SU-DHL-6 (cell line): ENCODE measurements around the gene HSBP1.

Experiments
- H2AFZ ChIP-seq: fragments of 200-600 bp; sonication (generic); 2 replicates; pipeline ENCODE4 v1.6.1; 2014; ENCODE audit warnings: low read depth, mild to moderate bottlenecking, moderate library complexity, mixed read lengths, antibody characterized with exemption, low read length; ENCODE audit not compliant: severe bottlenecking
- H3F3A ChIP-seq: fragments of 200-600 bp; shearing (Covaris generic); 2 replicates; pipeline ENCODE4 v1.6.0; 2016; ENCODE audit warnings: antibody characterized with exemption, mild to moderate bottlenecking; ENCODE audit not compliant: insufficient read depth
- H3K27ac ChIP-seq: fragments of 200-600 bp; sonication (generic); 2 replicates; pipeline ENCODE4 v1.5.1; 2016; ENCODE audit warnings: low read depth, mild to moderate bottlenecking, low read length, moderate library complexity, mixed read lengths
- H3K27me3 ChIP-seq: fragments of 200-600 bp; sonication (generic), shearing (Covaris generic); 2 replicates; pipeline ENCODE4 v1.6.0; 2014; ENCODE audit warnings: mild to moderate bottlenecking, low read length
- H3K36me3 ChIP-seq: fragments of 200-600 bp; sonication (generic); 2 replicates; pipeline ENCODE4 v1.6.1; 2014; ENCODE audit warnings: mild to moderate bottlenecking, low read length, mixed read lengths
- H3K4me2 ChIP-seq: fragments of 300-600, 200-600 bp; shearing (Covaris generic), sonication (generic); 2 replicates; pipeline ENCODE4 v1.6.0; 2014; ENCODE audit warnings: low read length, low read depth, mild to moderate bottlenecking; ENCODE audit not compliant: poor library complexity, severe bottlenecking
- H3K4me3 ChIP-seq: fragments of 200-600 bp; sonication (generic); 2 replicates; pipeline ENCODE4 v1.5.1; 2014; ENCODE audit warnings: antibody characterized with exemption, low read length, mild to moderate bottlenecking, mixed read lengths; ENCODE audit not compliant: insufficient read depth, poor library complexity, severe bottlenecking
- H3K79me2 ChIP-seq: fragments of 200-600 bp; sonication (generic); 2 replicates; pipeline ENCODE4 v1.6.1; 2014; ENCODE audit warnings: mild to moderate bottlenecking, low read length, moderate library complexity; ENCODE audit not compliant: insufficient read depth
- H3K9ac ChIP-seq: fragments of 200-600 bp; sonication (generic); 2 replicates; pipeline ENCODE4 v1.7.0; 2014; ENCODE audit warnings: mild to moderate bottlenecking, low read length
- H3K9me2 ChIP-seq: fragments of 200-600 bp; sonication (generic); replicated peaks from 2 replicates; pipeline ENCODE4 v1.6.1; 2014; ENCODE audit warnings: low read length; ENCODE audit not compliant: insufficient read depth
- H3K9me3 ChIP-seq: fragments of 200-600 bp; sonication (generic); 2 replicates; pipeline ENCODE4 v1.6.1; 2014; ENCODE audit warnings: low read length, mixed read lengths; ENCODE audit not compliant: insufficient read depth
- H4K20me1 ChIP-seq: fragments of 200-600 bp; sonication (generic); 2 replicates; pipeline ENCODE4 v1.6.1; 2014; ENCODE audit warnings: low read depth, mild to moderate bottlenecking, antibody characterized with exemption, low read length, moderate library complexity, mixed read lengths
- CTCF ChIP-seq: fragments of 200-600 bp; sonication (generic); IDR thresholded peaks from one replicate; pipeline ENCODE4 v1.5.1; 2017; ENCODE audit warnings: antibody characterized with exemption, mild to moderate bottlenecking, low read length, moderate library complexity; ENCODE audit not compliant: insufficient read depth, poor library complexity, severe bottlenecking
- EZH2phosphoT487 ChIP-seq: fragments of 200-600 bp; sonication (generic), shearing (Covaris generic); conservative IDR thresholded peaks from 2 replicates; pipeline ENCODE4 v1.6.1; 2018; ENCODE audit warnings: mild to moderate bottlenecking, antibody characterized with exemption, low read length, moderate library complexity, mixed read lengths

The HSBP1 gene

GRCh38 chr16:83814659-83814985, 6.8 kb downstream of the HSBP1 start:
- no peaks in the 10 kb centered on the region for H3K27me3 ChIP-seq
- H3F3A ChIP-seq, result peaks cover 10% of the 10 kb centered on the region
- H3K36me3 ChIP-seq, result peaks cover 27% of the 10 kb centered on the region
- H3K4me2 ChIP-seq, result no peak overlapping the region
- H3K9ac ChIP-seq, result no peak overlapping the region
- no peak overlapping the region for H2AFZ ChIP-seq
- no peaks in the 10 kb centered on the region for H4K20me1 ChIP-seq
- H3K27ac ChIP-seq, result no peak overlapping the region
- H3K79me2 ChIP-seq, result 0 out of 2 replicates have a peak, but pooled peaks cover 6% of the 10 kb centered on the region
- H3K9me3 ChIP-seq, result no peaks in the 10 kb centered on the region
- H3K4me3 ChIP-seq, result no peak overlapping the region
- H3K9me2 ChIP-seq, result no peaks in the 10 kb centered on the region
- TF ChIP-seq CTCF, result no peak
- TF ChIP-seq EZH2phosphoT487, result no peak

DNA sequence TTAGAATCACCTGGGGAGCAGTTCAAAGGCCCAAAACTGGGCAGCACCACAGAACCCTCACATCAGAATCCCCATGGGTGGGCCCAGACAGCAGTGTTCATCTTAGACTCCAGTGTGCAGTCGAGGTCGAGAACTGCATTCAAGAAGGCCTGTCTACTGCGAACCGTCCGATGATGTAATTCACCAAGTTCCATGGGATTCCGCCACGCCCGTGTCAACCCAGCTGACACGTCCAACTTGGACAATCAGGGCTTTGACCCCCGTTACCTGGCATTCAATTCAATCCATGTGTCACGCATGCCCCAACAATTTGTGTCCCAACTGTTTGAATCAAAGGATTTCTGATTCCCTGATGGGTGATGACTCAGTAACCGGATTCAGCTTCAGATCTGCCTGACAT, 9.2 kb downstream of the HSBP1 start:
- Histone ChIP-seq H3K27ac (no peak overlapping the region), H3F3A (peaks cover 10% of the 10 kb centered on the region), H2AFZ (no peak overlapping the region), H3K4me3 (no peak overlapping the region), H3K9me3 (no peaks in the 10 kb centered on the region), H3K27me3 (no peaks in the 10 kb centered on the region), H3K4me2 (no peak overlapping the region), H3K9ac (no peak overlapping the region), H3K36me3 (peaks cover 9% of the 10 kb centered on the region), H3K79me2 (no peaks in the 10 kb centered on the region), H4K20me1 (no peaks in the 10 kb centered on the region), H3K9me2 (no peaks in the 10 kb centered on the region)
- no peak for TF ChIP-seq CTCF
- TF ChIP-seq EZH2phosphoT487, result no peak

DNA sequence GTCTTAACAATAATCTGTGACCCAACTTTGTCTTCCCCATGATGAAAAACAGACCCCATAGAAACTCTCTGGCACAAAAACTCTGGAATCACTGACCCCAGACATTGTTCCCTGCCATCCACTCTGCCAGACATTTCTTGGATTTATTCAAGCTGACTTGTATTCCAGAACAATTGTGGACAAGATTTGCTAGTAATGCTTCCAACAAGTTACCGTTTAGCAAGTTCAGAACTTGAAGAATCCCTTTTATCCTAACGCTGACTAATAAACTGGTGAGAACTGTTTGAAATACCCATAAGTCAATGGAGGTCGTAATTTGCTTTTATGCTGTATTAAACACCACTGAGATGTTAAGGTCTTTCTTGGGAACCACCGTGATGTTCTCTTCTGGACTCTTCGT, 10.5 kb downstream of the HSBP1 start:
- no peak overlapping the region for H3K4me3 ChIP-seq
- H3K36me3 ChIP-seq, result no peaks in the 10 kb centered on the region
- no peaks in the 10 kb centered on the region for H3K27me3 ChIP-seq
- H3K9ac ChIP-seq, result no peak overlapping the region
- no peaks in the 10 kb centered on the region for H3K9me2 ChIP-seq
- H3K4me2 ChIP-seq, result no peak overlapping the region
- TF ChIP-seq CTCF, result no peak
- TF ChIP-seq EZH2phosphoT487, result no peak
- H3K79me2 ChIP-seq, result no peaks in the 10 kb centered on the region
- peaks cover 10% of the 10 kb centered on the region for H3F3A ChIP-seq
- no peak overlapping the region for H2AFZ ChIP-seq
- H3K27ac ChIP-seq, result no peak overlapping the region
- no peaks in the 10 kb centered on the region for H4K20me1 ChIP-seq
- H3K9me3 ChIP-seq, result no peaks in the 10 kb centered on the region

DNA sequence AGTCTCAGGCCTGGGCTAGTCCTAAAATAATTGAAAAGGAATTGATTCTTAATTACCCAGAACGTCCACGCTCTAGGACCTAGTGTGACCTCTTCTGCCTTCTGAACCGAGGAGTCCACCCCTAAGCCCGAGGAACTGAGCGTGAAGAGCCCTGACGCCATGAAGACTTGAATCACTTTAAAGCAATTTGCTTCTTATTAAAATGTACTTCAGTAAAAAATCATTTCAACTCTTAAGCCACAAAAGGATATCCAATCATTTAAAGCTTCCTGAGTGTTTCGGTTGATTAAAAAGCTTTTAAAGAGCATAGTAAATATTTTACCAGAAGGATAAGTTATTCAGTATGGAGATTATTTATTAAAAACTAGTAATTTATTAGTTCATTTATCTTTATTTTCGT, 11.6 kb downstream of the HSBP1 start:
- peaks cover 2% of the 10 kb centered on the region; the same call in 1 of the 2 replicates for H3F3A ChIP-seq
- H3K27me3 ChIP-seq, result no peaks in the 10 kb centered on the region
- no peaks in the 10 kb centered on the region for H3K9me2 ChIP-seq
- TF ChIP-seq CTCF (no peak), EZH2phosphoT487 (no peak)
- no peak overlapping the region for H3K4me3 ChIP-seq
- no peaks in the 10 kb centered on the region for H3K36me3 ChIP-seq
- H4K20me1 ChIP-seq, result no peaks in the 10 kb centered on the region
- H3K79me2 ChIP-seq, result no peaks in the 10 kb centered on the region
- H3K4me2 ChIP-seq, result no peak overlapping the region
- no peak overlapping the region for H2AFZ ChIP-seq
- H3K9ac ChIP-seq, result no peak overlapping the region
- no peak overlapping the region for H3K27ac ChIP-seq
- no peaks in the 10 kb centered on the region for H3K9me3 ChIP-seq
